Neuronal stem cell (in vitro differentiated cells): ENCODE data around the gene ANKRD28.

Experiments
- DNase-seq: peaks from one replicate; pipeline ENCODE4 v3.0.0-alpha.2; 2013; ENCODE audit warnings: low spot score
- H2AFZ ChIP-seq: one replicate; pipeline ENCODE4 v1.6.1; 2013; ENCODE audit warnings: mild to moderate bottlenecking, low read length, inconsistent platforms
- H2AK5ac ChIP-seq: 2 replicates; pipeline ENCODE4 v1.6.1; 2013; ENCODE audit warnings: low read depth, mild to moderate bottlenecking, inconsistent platforms, low read length, moderate library complexity, mixed read lengths
- H2BK120ac ChIP-seq: 2 replicates; pipeline ENCODE4 v1.6.1; 2013; ENCODE audit warnings: low read depth, mild to moderate bottlenecking, inconsistent platforms, low read length, moderate library complexity, mixed read lengths
- H2BK12ac ChIP-seq: one replicate; pipeline ENCODE4 v1.6.1; 2013; ENCODE audit warnings: low read length, inconsistent platforms
- H2BK15ac ChIP-seq: 2 replicates; pipeline ENCODE4 v1.6.1; 2013; ENCODE audit warnings: mild to moderate bottlenecking, low read length, inconsistent platforms, mixed read lengths
- H2BK5ac ChIP-seq: one replicate; pipeline ENCODE4 v1.6.1; 2013; ENCODE audit warnings: inconsistent platforms, mild to moderate bottlenecking, low read length, moderate library complexity
- H3K14ac ChIP-seq: one replicate; pipeline ENCODE4 v1.6.1; 2013; ENCODE audit warnings: low read length, inconsistent platforms
- H3K18ac ChIP-seq: 2 replicates; pipeline ENCODE4 v1.6.1; 2013; ENCODE audit warnings: low read length, inconsistent platforms
- H3K23ac ChIP-seq: 2 replicates; pipeline ENCODE4 v1.6.1; 2013; ENCODE audit warnings: low read depth, mild to moderate bottlenecking, mixed read lengths, low read length, inconsistent platforms; ENCODE audit not compliant: poor library complexity
- H3K27ac ChIP-seq: replicated peaks from 3 replicates; pipeline ENCODE4 v1.5.1; 2013; ENCODE audit warnings: low read length, inconsistent platforms
- H3K27me3 ChIP-seq, 3 experiments: 2 replicates each; pipeline ENCODE4 v1.6.1; 2013; ENCODE audit warnings: low read length in 3 of 3, mild to moderate bottlenecking in 2 of 3, inconsistent platforms in 1 of 3, low read depth in 1 of 3, mixed read lengths in 1 of 3, moderate library complexity in 1 of 3; ENCODE audit not compliant: control insufficient read depth in 3 of 3, insufficient read depth in 3 of 3
- H3K36me3 ChIP-seq, 2 donors: replicated peaks in 1 of 2; 2 replicates each; pipeline ENCODE4 v1.6.1; 2013; ENCODE audit warnings: low read length in 2 of 2; ENCODE audit not compliant: control insufficient read depth in 2 of 2, insufficient read depth in 2 of 2
- H3K4ac ChIP-seq: 2 replicates; pipeline ENCODE4 v1.6.1; 2013; ENCODE audit warnings: inconsistent platforms, mild to moderate bottlenecking, low read length, moderate library complexity
- H3K4me1 ChIP-seq, 2 donors: 1 replicate in 1 of 2; 2 replicates in 1 of 2; pipeline ENCODE4 v1.6.1; 2013; ENCODE audit warnings: low read length in 2 of 2, low read depth in 1 of 2; ENCODE audit not compliant: control insufficient read depth in 2 of 2, insufficient read depth in 1 of 2
- H3K4me2 ChIP-seq: one replicate; pipeline ENCODE4 v1.6.1; 2013; ENCODE audit warnings: mild to moderate bottlenecking, low read length, inconsistent platforms; ENCODE audit not compliant: insufficient read depth, poor library complexity, severe bottlenecking
- H3K4me3 ChIP-seq, 2 donors: 2 replicates each; pipeline ENCODE4 v1.5.1; 2013; ENCODE audit warnings: low read length in 2 of 2, mild to moderate bottlenecking in 2 of 2, inconsistent platforms in 1 of 2, moderate library complexity in 1 of 2
- H3K79me1 ChIP-seq: one replicate; pipeline ENCODE4 v1.6.1; 2013; ENCODE audit warnings: low read depth, mild to moderate bottlenecking, inconsistent platforms, low read length, moderate library complexity
- H3K9ac ChIP-seq: one replicate; pipeline ENCODE4 v1.6.1; 2013; ENCODE audit warnings: mild to moderate bottlenecking, low read depth, low read length, inconsistent platforms; ENCODE audit not compliant: poor library complexity
- H3K9me3 ChIP-seq, 2 donors: replicated peaks in 1 of 2; 2 replicates each; pipeline versions ENCODE3 to v1.6.1; 2013; ENCODE audit warnings: low read length in 2 of 2, mild to moderate bottlenecking in 2 of 2, inconsistent platforms in 1 of 2, low read depth in 1 of 2, mixed read lengths in 1 of 2, moderate library complexity in 1 of 2; ENCODE audit not compliant: control insufficient read depth in 2 of 2, insufficient read depth in 1 of 2
- H4K8ac ChIP-seq: one replicate; pipeline ENCODE4 v1.6.1; 2013; ENCODE audit warnings: low read depth, mild to moderate bottlenecking, inconsistent platforms, low read length, moderate library complexity
- H4K91ac ChIP-seq: one replicate; pipeline ENCODE4 v1.6.1; 2013; ENCODE audit warnings: low read length, low read depth, mild to moderate bottlenecking, inconsistent platforms; ENCODE audit not compliant: poor library complexity
- WGBS, 2 donors: extraction: QIAGEN DNeasy Blood & Tissue Kit; methylation state at CpG; one replicate each; pipeline ENCODE4 v1.1.7; 2013; ENCODE audit warnings: missing lambda C conversion rate in 2 of 2, mixed read lengths in 1 of 2; ENCODE audit not compliant: insufficient read length in 2 of 2, insufficient replicate concordance in 1 of 2; ENCODE audit errors: extremely low coverage in 2 of 2; 5-methylcytosine and 5-hydroxymethylcytosine counted together

Gene ANKRD28

DNA sequence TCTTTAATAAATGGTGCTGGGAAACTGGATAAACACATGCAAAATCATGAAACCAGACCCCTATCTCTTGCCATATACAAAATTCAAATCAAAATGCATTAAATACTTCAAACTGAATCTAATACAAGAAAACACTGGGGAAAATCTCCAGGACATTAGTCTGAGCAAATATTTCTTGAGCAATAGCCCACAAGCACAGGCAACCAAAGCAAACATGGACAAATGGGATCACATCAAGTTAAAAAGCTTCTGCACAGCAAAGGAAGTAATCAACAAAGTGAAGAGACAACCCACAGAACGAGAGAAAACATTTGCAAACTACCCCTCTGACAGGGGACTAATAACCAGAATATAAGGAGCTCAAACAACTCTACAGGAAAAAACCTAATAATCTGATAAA lies 6.3 kb downstream of the ANKRD28 start:
- WGBS, 2 donors = no CpG with 5 or more reads among the region's 1 CpG
- Histone ChIP-seq H3K14ac (no peak overlapping the region), H2BK5ac (no peak overlapping the region), H3K27ac (no peak overlapping the region), H3K27me3 (no peaks in the 10 kb centered on the region), H2BK120ac (no peak overlapping the region), H3K79me1 (no peaks in the 10 kb centered on the region), H2AFZ (no peak overlapping the region), H2BK12ac (no peak overlapping the region), H3K9me3 (peaks cover 0 to 18% of the 10 kb centered on the region in 2 donors), H3K4me2 (no peak overlapping the region), H3K9ac (no peak overlapping the region), H3K4me3 (no peak overlapping the region), H4K8ac (no peak overlapping the region), H4K91ac (no peak overlapping the region), H3K36me3 (peaks cover 0 to 24% of the 10 kb centered on the region in 2 donors), H2AK5ac (no peak overlapping the region), H3K23ac (no peak overlapping the region), H3K18ac (no peak overlapping the region), H3K4ac (no peak overlapping the region), H3K4me1 (peaks cover 0 to 14% of the 10 kb centered on the region in 2 donors), H2BK15ac (no peak overlapping the region)
- DNase-seq = no peak

DNA sequence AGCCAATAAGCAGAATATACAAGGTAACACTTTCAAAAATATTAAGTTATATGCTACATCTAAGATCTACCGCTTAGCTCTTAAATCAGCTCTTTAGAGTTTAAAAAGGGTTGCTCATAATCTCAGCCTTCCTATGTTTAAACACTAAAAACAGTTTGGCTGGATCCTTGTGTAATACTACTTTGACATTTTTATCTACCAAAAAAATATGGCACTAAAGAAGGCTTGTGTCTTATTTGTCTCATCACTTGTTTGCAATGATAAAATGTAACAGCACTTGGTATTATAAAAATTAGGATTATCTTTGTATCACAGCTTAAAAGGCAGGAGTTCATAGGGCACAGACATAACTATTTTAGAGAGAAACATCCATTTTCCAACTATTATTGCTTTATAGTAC lies 9.8 kb downstream of the ANKRD28 start:
- Histone ChIP-seq H2AFZ (no peak overlapping the region), H3K4me3 (no peak overlapping the region), H3K79me1 (no peaks in the 10 kb centered on the region), H3K4me2 (no peak overlapping the region), H2BK120ac (no peak overlapping the region), H2BK5ac (no peak overlapping the region), H3K9ac (no peak overlapping the region), H4K8ac (no peak overlapping the region), H3K9me3 (peaks cover 0 to 18% of the 10 kb centered on the region in 2 donors), H4K91ac (no peak overlapping the region), H3K4ac (no peak overlapping the region), H3K23ac (no peak overlapping the region), H2AK5ac (no peak overlapping the region), H3K27me3 (no peaks in the 10 kb centered on the region), H3K4me1 (no peaks in the 10 kb centered on the region), H3K18ac (no peak overlapping the region), H3K27ac (no peak overlapping the region), H3K36me3 (peaks cover 0 to 13% of the 10 kb centered on the region in 2 donors), H3K14ac (no peak overlapping the region), H2BK15ac (no peak overlapping the region), H2BK12ac (no peak overlapping the region)
- WGBS, 2 donors = no CpG with 5 or more reads among the region's 1 CpG
- no peak for DNase-seq

DNA sequence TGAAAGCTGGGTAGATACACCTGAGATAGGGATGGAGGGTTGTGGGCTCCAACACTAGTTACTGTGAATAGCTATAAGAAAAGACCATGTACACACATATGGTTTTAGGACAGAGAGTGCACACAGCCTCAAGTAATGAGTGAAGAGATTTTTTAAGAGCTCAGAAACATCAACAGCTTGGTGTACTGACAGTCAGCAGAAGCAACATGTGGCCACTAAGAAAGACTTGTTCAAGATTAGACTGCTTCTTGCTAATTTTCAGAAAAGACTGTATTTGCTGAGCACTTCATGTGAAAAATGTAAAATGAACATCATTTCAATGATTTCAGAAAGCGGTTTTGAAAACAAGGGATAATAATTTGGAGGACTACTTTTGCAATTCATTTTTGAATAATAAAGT lies 10.3 kb downstream of the ANKRD28 start:
- H2AK5ac ChIP-seq = no peak overlapping the region
- H3K79me1 ChIP-seq = no peaks in the 10 kb centered on the region
- H2BK12ac ChIP-seq = no peak overlapping the region
- WGBS, 2 donors = no CpG with 5 or more reads among the region's 1 CpG
- no peak overlapping the region for H2BK5ac ChIP-seq
- H3K4me3 ChIP-seq = no peak overlapping the region
- H2BK120ac ChIP-seq = no peak overlapping the region
- H3K27ac ChIP-seq = no peak overlapping the region
- no peak overlapping the region for H2AFZ ChIP-seq
- H3K4ac ChIP-seq = no peak overlapping the region
- peaks cover 0 to 10% of the 10 kb centered on the region in 2 donors for H3K36me3 ChIP-seq
- H3K4me1 ChIP-seq = no peaks in the 10 kb centered on the region
- DNase-seq = no peak
- H3K14ac ChIP-seq = no peak overlapping the region
- no peak overlapping the region for H3K4me2 ChIP-seq
- no peak overlapping the region for H4K8ac ChIP-seq
- H2BK15ac ChIP-seq = no peak overlapping the region
- no peak overlapping the region for H4K91ac ChIP-seq
- no peak overlapping the region for H3K9ac ChIP-seq
- no peak overlapping the region for H3K18ac ChIP-seq
- H3K27me3 ChIP-seq = no peaks in the 10 kb centered on the region
- no peak overlapping the region for H3K23ac ChIP-seq
- peaks cover 0 to 18% of the 10 kb centered on the region in 2 donors for H3K9me3 ChIP-seq

DNA sequence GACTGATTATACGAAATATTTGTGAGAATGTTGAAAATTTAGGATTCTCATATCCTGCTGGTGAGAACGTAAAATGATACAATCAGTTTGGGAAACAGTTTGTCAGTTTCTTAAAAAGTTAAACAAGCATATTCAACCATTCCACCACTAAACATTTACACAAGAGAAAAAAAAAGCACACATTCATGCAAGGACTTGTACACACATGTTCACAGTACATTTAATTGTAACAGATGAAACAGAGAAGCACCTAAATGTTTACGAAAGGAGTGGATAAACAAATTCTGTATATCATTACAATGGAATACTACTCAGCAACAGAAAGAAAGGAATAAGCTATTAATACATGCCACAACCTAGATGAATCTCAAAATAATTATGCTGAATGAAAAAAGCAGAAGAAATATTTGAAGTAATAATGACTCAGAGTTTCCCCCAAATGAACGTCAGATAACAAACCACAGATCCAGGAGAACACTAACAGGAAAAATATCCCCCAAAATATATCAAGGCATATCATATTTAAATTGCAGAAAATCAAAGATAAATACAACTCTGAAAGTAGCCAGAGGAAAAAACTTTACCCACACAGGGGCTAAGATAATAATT lies 14.3 kb downstream of the ANKRD28 start:
- Histone ChIP-seq H2AFZ (no peak overlapping the region), H3K27ac (no peak overlapping the region), H3K36me3 (no peaks in the 10 kb centered on the region), H2BK5ac (no peak overlapping the region), H3K23ac (no peak overlapping the region), H3K27me3 (no peaks in the 10 kb centered on the region), H3K18ac (no peak overlapping the region), H3K9me3 (no peaks in the 10 kb centered on the region), H3K9ac (no peak overlapping the region), H2BK120ac (no peak overlapping the region), H4K8ac (no peak overlapping the region), H3K14ac (no peak overlapping the region), H2AK5ac (no peak overlapping the region), H3K4me1 (no peaks in the 10 kb centered on the region), H3K4ac (no peak overlapping the region), H2BK12ac (no peak overlapping the region), H4K91ac (no peak overlapping the region), H2BK15ac (no peak overlapping the region), H3K79me1 (no peaks in the 10 kb centered on the region), H3K4me3 (no peak overlapping the region), H3K4me2 (no peak overlapping the region)
- DNase-seq = no peak
- WGBS, 2 donors = no CpG with 5 or more reads among the region's 4 CpGs
